DMS 273 (cell line): ENCODE results near the gene HORMAD2.

Source experiments
- DNase-seq: peaks from one replicate; lab custom pipeline; 2025; ENCODE audit not compliant: unreplicated experiment; lab: John Stamatoyannopoulos, UW

The HORMAD2 gene

DNA sequence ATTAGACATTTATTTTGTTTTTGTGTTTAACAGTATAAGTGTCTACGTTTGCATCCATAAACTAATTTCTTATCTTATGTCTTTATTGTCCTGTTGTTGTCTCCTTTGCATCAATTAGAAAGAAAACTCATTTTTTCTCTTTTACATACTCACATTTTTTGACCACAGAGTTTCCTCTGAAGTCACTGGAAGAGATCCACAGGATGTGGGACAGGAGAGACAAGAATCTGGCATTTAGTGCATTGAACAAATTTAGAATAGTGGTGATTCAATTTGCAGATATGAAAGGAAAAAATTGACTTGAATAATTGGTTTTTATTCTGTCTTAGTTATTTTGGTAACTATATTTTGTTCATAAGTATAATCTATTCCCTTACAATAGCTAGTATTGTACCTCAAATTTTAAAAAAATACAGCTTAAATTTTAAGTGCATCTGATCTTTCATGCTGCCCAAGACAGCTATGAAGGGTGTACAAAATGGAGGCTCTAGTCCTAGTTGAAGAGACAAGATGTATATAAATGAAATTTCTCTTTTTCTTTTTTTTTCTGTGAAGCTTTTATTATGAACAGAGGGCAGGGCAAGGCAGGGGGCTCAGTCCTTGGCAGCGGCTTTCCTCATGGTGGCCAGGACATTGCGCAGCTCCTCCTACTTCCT, 24.4 kb downstream of the HORMAD2 start:
- DNase-seq, result no peak

DNA sequence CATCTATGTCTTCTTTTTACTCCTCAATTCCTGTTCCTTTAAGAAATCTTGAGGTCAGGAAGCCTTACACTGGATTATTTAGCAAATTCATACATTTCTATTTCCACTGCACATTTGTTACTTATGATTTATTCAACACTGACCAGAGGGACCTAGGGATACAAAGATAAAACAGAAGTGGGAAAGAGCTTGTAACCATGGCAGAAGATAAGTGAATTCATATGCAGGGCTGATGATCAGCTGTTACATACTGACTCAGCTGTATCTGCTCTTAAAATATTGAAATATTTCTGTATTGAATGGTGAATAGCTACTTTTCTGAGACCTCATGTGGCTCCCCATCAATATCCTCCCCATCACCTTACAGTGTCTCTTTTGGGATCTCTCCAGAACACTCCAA, 25.2 kb downstream of the HORMAD2 start:
- DNase-seq, result no peak

DNA sequence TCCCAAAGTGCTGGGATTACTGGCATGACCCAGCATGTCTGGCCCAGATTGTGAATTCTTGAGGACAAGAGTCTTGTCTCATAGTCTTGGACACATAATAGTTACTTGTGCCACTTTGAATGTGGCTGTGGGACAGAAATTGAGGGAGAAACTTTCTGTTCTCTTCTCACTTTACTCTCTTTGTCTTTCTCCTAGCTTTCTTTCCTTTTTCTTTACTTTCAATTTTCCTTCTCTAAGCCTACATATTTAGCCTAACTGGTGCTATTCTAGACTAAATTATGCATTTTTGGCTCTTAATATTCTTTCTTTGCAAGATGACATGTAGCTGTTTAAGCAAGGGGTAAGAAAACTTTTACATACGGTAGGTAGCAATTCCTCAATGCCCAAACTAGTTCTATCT, 33.2 kb downstream of the HORMAD2 start:
- DNase-seq, result no peak

DNA sequence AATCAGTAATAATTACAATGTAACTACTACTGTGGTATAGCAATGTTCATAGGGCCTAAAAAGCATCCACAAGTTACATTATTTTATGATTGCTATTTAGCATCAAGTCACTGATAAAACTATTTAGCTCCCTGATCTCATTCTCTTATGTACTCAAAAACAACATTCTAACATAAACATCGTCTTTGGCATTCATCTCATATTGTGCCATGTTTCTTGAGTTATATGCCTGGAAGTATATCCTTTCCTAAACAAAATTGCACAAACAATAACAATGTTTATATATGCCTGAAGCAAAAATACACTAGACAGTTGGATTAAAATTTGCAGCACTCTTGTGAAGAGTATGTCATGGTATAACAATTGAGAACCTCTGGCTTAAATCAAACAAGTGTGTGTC, 34.1 kb downstream of the HORMAD2 start:
- DNase-seq, result no peak

GRCh38 chr22:30115705-30116104, 35.4 kb downstream of the HORMAD2 start:
- DNase-seq, result no peak

DNA sequence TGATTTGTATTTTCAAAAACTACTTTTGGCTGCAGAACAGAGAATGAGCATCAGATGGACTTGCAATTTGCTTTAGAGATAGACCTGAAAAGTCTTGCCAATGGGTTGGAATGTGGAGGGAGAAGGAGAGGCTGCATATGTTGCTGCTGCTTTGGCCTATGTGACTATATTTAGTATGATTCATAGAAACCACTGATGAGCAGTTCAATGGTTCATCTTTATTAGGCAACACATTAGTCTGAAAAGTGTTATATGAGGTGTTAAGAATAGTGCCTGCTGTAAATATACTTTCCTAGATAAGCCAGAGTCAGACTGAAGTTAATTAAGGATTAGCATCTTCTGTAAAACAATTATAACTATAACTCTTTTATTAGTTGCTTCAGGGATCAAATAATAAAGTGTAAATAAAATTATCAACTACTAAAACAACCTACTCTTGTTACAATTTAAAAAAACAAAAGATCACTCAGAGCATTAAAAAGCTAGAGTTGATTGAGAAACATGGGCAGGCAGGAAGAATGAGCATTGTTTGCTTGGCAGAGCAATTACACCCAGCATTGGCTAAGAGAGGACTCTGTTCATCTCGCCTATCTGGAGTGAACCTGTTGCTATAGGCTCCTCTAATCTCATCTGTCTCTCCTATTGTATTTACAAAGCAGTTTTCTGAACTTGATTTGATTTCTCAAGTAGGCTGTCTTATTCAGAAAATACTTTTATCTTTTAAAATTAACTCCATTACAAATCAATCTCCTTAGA, 36.3 kb downstream of the HORMAD2 start:
- no peak for DNase-seq

DNA sequence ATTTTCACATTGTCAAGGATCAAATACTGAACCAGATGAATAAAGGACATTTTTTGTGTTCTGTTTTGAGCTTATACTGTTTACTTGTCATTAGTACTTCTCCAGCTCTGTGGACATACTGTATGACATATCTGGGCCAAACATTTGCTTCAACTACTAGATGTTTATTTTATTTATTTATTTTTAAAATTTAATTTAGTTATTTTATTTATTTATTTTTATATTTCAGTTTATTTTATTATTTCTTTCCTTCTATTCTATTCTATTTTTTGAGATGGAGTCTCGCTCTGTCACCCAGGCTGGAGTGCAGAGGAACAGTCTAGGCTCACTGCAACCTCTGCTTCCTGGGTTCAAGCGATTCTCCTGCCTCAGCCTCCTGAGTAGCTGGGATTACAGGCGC, 37.0 kb downstream of the HORMAD2 start:
- no peak for DNase-seq

DNA sequence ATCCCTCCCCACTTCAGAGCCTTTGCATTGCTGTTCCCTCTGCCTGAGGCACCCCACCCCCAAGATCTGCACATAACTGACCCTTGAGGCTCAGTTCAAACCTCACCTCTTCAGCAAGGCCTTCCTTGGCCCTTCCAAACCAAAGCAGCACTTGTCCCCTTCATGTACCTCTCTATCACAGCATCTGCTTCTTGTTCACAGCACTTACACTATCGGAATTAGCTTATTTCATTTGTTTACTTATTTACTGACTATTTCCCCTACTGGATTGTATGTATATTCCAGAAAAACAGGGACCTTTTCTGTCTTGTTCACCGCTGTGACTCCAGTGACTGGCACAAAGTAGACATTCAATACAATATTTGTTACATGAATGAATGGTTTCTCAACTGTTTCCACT, 38.0 kb downstream of the HORMAD2 start:
- DNase-seq, result no peak

GRCh38 chr22:30121960-30122359, 41.7 kb downstream of the HORMAD2 start:
- no peak for DNase-seq

GRCh38 chr22:30123463-30123862, 43.2 kb downstream of the HORMAD2 start:
- no peak for DNase-seq

- no peak for DNase-seq
These were observed 47.5 kb downstream of the HORMAD2 start for GRCh38 chr22:30127749-30128166.

- DNase-seq, result no peak
These were observed 48.2 kb downstream of the HORMAD2 start for GRCh38 chr22:30128511-30128910.

DNA sequence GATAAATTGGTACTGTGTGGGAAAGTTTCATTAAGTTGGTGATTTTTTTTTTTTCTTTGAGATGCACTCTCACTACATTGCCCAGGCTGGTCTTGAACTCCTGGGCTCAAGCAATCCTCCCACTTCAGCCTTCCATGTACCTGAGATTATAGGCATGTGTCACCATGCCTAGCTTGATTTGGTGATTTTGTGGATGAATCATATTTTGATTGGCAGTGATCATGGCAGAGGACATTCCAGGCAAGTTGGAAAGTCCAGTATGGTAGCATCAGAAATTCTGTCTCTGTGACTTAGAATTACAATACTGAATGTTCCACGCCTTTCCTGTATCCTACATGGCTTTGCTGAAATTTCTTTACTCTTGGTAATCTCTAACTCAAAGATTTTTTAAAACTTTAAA, 49.4 kb downstream of the HORMAD2 start:
- no peak for DNase-seq

DNA sequence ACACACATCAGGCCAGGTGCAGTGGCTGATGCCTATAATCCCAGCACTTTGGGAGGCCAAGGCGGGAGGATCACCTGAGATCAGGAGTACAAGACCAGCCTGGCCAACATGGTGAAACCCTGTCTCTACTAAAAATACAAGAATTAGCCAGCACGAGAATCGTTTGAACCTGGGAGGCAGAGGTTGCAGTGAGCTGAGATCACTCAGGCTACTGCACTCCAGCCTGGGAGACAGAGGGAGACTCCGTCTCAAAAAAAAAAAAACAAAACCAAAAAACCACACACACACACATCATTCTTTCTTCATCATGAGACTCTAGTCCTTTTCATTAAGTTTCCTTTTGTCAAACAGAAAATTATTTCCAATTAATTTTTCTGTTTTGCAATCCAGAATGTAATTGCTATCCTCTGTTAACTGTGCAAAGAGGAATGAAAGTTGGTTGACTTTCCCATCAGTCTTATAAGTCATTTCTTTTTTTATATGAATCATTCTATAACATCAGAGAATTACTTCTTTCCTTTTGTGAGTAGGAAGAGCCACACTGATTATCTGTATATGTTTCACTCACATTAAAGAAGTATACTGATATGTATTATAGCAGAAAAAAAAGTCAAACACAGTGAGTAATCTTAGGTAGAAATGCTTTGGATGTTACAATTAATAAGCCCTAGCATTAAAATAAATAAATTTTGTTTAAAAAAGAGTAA, 52.2 kb downstream of the HORMAD2 start:
- no peak for DNase-seq

DNA sequence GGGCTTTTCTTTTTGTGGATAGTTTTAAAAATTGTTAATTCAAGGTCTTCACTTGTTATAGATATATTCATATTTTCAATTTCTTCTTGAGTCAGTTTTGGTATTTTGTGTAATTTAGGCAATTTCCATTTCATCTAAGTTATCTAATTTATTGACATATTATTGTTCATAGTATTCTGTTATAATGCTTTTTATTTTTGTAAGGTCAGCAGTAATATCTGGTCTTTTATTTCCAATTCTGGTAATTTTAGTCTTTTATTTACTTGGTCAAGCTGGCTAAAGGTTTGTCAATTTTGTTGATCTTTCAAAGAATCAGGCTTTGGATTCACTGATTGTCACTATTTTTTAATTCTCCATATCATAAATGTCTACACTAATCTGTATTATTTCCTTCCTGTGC, 60.1 kb downstream of the HORMAD2 start:
- DNase-seq, result no peak

- no peak for DNase-seq
These were observed 63.0 kb downstream of the HORMAD2 start for GRCh38 chr22:30143265-30143664.

GRCh38 chr22:30144391-30144790, 64.1 kb downstream of the HORMAD2 start:
- no peak for DNase-seq

DNA sequence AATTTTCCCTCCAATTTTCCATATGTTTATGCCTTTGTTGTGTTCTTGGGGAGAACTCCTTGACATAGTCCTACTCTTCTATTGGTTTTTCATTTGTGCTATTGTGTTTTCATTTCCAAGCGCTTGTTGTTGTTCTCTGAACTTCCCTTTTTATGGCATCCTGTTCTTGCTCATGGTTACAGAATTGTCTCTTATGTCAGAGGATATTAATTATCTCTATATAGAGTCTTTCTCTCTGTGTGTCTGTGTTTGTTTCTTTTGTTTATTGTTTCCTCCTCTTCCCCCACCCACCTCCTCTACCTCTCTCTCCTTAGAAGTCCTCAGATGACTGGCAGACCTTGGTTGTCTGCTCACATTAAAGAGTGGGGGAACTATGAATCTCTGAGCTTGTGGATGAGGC, 69.9 kb downstream of the HORMAD2 start:
- no peak for DNase-seq

DNA sequence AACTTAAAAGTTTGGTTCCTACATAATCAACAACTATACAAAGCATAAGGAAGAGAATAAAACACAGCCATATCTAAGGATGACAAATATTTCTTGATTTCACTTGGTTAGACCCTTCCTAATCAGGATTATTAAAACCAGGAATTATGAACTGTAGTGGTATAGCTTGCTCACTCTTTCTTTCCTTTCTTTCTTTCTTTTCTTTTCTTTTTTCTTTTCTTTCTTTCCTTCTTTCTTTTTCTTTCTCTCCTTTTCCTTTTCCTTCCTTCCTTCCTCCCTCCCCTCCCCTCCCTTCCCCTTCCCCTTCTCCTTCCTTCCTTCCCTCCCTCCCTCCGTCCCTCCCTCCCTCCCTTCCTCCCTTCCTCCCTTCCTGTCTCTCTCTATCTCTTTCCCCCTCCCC, 78.0 kb downstream of the HORMAD2 start:
- DNase-seq, result no peak

DNA sequence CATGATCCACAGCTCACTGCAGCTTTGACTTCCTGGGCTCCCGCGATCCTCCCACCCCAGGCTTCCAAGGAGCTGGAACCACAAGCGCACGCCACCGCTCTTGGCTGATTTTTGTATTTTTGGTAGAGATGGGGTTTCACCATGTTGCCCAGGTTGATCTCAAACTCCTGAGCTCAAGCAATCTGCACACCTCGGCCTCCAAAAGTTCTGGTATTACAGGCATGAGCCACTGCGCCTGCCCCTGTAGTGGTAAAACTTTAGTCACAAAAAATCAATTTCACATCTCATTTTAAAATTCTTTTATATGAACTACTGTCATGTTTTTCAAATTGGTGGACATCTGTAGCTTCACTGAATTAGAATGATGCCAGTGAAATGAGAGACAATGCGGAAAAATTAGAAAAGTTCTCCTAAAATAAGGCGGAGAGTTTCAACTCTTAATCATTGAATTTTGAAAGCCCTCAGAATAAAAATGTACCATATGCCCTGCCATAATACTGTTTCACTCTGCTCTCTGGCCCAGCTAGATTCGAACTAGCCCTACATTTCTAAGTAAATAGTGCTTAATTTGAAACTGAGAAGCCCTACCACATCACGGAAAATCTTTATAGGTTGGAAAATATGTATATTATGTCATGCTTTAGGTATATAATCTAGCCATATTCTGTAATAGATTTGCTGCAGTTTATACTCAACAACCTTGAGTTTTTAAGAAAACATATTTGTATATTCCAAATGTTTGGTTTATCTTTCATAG, 78.7 kb downstream of the HORMAD2 start:
- DNase-seq, result no peak

- peak; percentile 17 for DNase-seq
These were observed 79.5 kb downstream of the HORMAD2 start for GRCh38 chr22:30159561-30160353.
